ENCODE results near the gene GABRP.
"Not testable (repeated sequence)": the region's sequence is repeated elsewhere in the genome, so short reads cannot be mapped to it uniquely, and the experiment has no call there.

Gene GABRP

DNA sequence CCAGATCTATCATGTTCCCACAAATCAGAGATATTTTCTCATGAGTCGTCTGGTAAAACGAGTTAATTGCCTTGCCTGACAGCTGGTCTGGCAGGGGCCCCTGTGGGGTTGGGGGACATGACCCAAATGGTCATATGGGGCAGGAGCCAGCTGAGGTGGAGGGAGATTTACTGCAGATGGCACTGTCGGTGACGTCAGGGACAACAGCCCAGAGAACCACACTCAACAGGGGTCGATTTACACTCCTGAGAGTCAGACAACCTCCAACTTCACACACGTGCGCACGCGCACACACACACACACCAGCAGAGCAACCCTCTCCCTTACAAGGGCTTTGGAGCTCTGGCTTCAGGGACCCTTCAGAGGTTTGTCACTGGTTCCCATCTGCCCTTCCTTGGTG, 23.4 kb upstream of the GABRP start:
- DNase-seq (ENCODE audit: low spot score) = no peak
- ChIA-PET POLR2A (ENCODE audit: low non-redundant PET) (no interaction called here), CTCF (interaction anchor here (0.6 kb wide), 1 partner anchor 15 kb away, joined by 3 read pairs; no protein-coding TSS in a partner anchor)
- H3K27ac ChIP-seq = no peak overlapping the region
- TF ChIP-seq, protein P1, sequence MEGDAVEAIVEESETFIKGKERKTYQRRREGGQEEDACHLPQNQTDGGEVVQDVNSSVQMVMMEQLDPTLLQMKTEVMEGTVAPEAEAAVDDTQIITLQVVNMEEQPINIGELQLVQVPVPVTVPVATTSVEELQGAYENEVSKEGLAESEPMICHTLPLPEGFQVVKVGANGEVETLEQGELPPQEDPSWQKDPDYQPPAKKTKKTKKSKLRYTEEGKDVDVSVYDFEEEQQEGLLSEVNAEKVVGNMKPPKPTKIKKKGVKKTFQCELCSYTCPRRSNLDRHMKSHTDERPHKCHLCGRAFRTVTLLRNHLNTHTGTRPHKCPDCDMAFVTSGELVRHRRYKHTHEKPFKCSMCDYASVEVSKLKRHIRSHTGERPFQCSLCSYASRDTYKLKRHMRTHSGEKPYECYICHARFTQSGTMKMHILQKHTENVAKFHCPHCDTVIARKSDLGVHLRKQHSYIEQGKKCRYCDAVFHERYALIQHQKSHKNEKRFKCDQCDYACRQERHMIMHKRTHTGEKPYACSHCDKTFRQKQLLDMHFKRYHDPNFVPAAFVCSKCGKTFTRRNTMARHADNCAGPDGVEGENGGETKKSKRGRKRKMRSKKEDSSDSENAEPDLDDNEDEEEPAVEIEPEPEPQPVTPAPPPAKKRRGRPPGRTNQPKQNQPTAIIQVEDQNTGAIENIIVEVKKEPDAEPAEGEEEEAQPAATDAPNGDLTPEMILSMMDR (conservative IDR thresholded peaks at IDR 0.05; ENCODE audit: low read depth) = no peak

DNA sequence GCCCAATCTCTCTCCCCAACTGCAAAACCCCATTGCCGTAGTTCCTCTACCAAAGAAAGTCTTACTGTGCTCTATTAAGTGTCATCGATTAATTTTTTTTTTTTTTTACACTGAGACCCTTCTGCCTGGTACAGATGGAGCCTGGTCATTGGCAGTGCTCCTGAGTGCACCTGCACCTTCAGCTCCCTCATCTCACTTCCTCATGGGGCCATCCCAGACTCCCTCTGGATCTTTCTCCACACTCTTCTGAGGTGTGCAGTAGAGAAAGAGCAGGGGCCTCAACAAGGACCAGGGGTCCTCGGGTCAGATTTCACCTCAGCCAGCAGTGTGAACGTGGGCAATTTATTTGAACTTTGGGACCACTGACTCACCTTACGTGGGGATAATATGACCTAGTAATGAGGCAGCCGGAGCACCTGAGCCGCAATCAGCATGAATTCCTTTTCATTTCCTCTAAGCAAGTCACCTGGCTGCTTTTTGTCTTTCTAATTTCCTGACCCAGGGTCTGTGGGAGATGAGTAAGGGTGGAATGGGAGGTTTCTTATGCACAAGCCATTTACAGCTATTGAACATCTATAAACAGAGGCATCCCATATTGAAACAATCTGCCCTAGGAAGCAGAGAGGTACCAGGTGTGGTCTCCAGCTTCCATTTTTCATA, 22.3 kb upstream of the GABRP start:
- TF ChIP-seq, protein P1 (conservative IDR thresholded peaks at IDR 0.05; ENCODE audit: low read depth) = no peak
- CTCF ChIA-PET = no interaction called here
- H3K27ac ChIP-seq = no peak overlapping the region
- no peak for DNase-seq (ENCODE audit: low spot score)
- POLR2A ChIA-PET (ENCODE audit: low non-redundant PET) = no interaction called here

DNA sequence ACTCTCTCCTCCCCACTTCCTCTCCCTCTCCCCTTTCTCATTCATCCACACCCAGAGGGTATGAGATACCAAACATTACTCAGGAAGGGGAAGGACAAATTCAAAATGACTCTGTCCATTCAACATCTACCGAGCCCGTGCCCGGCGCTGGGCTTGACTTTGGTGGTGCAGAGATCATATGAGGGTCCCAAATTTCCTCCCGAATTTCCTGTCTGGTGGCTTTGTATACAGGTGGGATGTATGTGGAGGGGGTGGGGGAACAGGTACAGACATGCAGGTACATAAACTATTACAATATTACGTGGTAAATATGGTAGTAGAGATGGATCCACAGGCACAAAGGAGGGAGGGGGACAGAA, 21.8 kb upstream of the GABRP start:
- no peak overlapping the region for H3K27ac ChIP-seq
- TF ChIP-seq, protein P1 (conservative IDR thresholded peaks at IDR 0.05; ENCODE audit: low read depth) = no peak
- CTCF ChIA-PET = no interaction called here
- POLR2A ChIA-PET (ENCODE audit: low non-redundant PET) = no interaction called here
- no peak for DNase-seq (ENCODE audit: low spot score)

DNA sequence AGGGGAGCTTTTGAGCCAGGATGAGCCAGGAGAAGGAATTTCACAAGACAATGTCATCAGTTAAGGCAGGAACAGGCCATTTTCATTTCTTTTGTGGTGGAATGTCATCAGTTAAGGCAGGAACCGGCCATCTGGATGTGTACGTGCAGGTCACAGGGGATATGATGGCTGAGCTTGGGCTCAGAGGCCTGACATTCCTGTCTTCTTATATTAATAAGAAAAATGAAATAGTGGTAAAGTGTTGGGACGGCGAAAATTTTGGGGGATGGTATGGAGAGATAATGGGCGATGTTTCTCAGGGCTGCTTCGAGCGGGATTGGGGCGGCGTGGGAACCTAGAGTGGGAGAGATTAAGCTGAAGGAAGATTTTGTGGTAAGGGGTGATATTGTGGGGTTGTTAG, 21.2 kb upstream of the GABRP start:
- CTCF ChIA-PET; DNase-seq (ENCODE audit: low spot score); POLR2A ChIA-PET (ENCODE audit: low non-redundant PET); H3K27ac ChIP-seq: not testable (repeated sequence)

DNA sequence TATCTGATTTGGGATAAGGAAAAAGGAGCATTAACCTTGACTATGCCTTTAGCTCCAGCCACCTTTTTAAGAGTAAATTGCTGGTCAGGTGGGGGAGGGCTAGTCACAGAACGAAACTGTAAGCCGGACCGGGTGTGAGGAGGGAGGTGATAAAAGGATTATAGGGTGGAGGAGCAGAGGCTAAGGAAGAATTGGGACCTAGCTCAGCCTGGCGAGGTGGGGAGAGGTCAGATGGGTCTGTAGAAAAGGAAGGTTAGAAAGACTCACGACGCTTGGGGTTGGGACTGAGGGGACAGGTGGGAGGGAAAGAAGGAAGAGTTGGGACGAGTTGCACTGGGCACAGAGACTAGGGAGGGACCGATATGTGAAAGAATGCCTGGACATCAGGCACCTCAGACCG, 17.7 kb upstream of the GABRP start:
- CTCF ChIA-PET; H3K27ac ChIP-seq; POLR2A ChIA-PET (ENCODE audit: low non-redundant PET); DNase-seq (ENCODE audit: low spot score): not testable (repeated sequence)

DNA sequence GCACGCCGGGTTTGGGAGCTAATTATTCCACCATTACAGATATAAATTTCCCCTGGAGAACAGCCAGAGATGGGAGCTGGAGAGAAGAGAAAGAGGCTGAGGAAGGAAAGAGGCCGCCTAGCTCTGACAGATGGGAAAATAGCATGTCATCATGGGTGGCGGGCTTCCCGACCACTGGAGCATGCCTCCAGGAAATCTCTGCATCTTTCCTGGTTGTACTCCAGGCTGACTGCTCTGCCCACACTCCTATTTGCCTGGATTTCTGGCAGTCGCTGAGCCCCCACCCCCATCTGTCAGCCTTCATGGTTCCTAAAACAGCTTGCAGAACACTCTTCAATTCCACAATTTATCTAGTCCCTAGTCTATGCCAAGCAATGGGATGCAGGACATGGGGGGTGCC, 14.3 kb upstream of the GABRP start:
- ChIA-PET CTCF (interaction anchor here (0.6 to 1.2 kb wide), 2 partner anchors 22 to 131 kb away, joined by 3 to 5 read pairs; no protein-coding TSS in a partner anchor), POLR2A (ENCODE audit: low non-redundant PET) (no interaction called here)
- no peak overlapping the region for H3K27ac ChIP-seq
- DNase-seq (ENCODE audit: low spot score) = no peak
- TF ChIP-seq, protein P1 (conservative IDR thresholded peaks at IDR 0.05; ENCODE audit: low read depth) = no peak

DNA sequence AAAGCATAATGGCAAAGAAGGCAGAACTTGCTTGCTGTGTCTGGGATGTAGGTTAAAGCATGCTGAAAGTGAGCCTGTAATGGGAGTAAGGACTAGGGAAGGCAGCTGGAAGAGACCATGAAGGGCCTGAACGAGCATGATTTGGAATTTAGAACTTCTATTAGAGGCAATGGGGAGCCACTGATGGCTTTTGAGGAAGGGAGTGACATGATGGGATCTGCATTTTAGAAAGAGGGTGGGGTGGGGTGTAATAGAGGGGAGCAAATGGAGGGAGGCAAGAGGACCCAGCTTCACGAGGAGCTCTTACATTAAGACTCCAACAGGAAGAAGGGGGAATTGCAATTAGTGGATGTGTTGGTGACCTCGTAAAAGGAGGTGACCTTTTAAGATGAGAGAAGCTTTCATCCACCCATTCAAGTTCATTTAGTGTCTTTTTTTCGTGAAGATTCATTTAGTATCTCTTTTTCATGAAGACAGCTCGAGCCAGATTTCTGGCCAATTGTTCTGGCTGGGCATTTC, 13.6 kb upstream of the GABRP start:
- ChIA-PET CTCF (interaction anchor here (1.0 kb wide), 1 partner anchor 21 kb away, joined by 3 read pairs; no protein-coding TSS in a partner anchor), POLR2A (ENCODE audit: low non-redundant PET) (no interaction called here)
- DNase-seq (ENCODE audit: low spot score) = no peak
- TF ChIP-seq, protein P1 (conservative IDR thresholded peaks at IDR 0.05; ENCODE audit: low read depth) = no peak
- no peak overlapping the region for H3K27ac ChIP-seq
